CD14-positive monocyte (primary cell): Measurements from ENCODE around the gene GLB1L2. TPM values are rescaled to one million over a fixed set of nuclear protein-coding genes. Genes with fewer than 3 reads are reported as not detected.

ENCODE experiments used
- DNase-seq, 3 donors: peaks; one replicate each; pipeline ENCODE4 v3.0.0-alpha.2; 2011 to 2022
- H2AFZ ChIP-seq: 2 replicates; pipeline ENCODE4 v1.6.0; 2012; ENCODE audit warnings: mild to moderate bottlenecking, low read depth, low read length, inconsistent platforms; ENCODE audit not compliant: insufficient read depth, poor library complexity, severe bottlenecking
- H3K27ac ChIP-seq, 2 donors: 1 replicate in 1 of 2; 2 replicates in 1 of 2; pipeline ENCODE4 v1.5.1; 2012 to 2013; ENCODE audit warnings: low read length in 2 of 2, control low read depth in 1 of 2, inconsistent platforms in 1 of 2, low read depth in 1 of 2, mild to moderate bottlenecking in 1 of 2
- H3K27me3 ChIP-seq, 2 donors: one replicate each; pipeline versions ENCODE4 v1.6.0 to v1.6.1; 2011 to 2013; ENCODE audit warnings: low read length in 2 of 2; ENCODE audit not compliant: control insufficient read depth in 2 of 2, insufficient read depth in 2 of 2
- H3K36me3 ChIP-seq, 2 donors: replicated peaks in 1 of 2; 1 replicate in 1 of 2; 2 replicates in 1 of 2; pipeline versions ENCODE4 v1.5.1 to v1.6.1; 2012 to 2013; ENCODE audit warnings: low read length in 2 of 2, control low read depth in 1 of 2, inconsistent platforms in 1 of 2, mild to moderate bottlenecking in 1 of 2; ENCODE audit not compliant: insufficient read depth in 2 of 2, control insufficient read depth in 1 of 2
- H3K4me1 ChIP-seq, 2 donors: 1 replicate in 1 of 2; 2 replicates in 1 of 2; pipeline versions ENCODE4 v1.5.1 to v1.6.1; 2012 to 2013; ENCODE audit warnings: low read length in 2 of 2, control low read depth in 1 of 2, inconsistent platforms in 1 of 2, mild to moderate bottlenecking in 1 of 2, moderate library complexity in 1 of 2; ENCODE audit not compliant: insufficient read depth in 2 of 2, control insufficient read depth in 1 of 2
- H3K4me2 ChIP-seq: replicated peaks from 2 replicates; pipeline ENCODE3; 2012; ENCODE audit warnings: low read length, moderate library complexity, mild to moderate bottlenecking; ENCODE audit not compliant: poor library complexity, severe bottlenecking; ENCODE audit errors: extremely low read depth
- H3K4me3 ChIP-seq, 3 experiments: fragments of 200-600 bp in 1 of 3; sonication (generic) in 1 of 3; replicated peaks in 1 of 3; 1 replicate in 2 of 3; 2 replicates in 1 of 3; pipeline ENCODE4 v1.5.1; 2011 to 2013; ENCODE audit warnings: low read length in 3 of 3, mild to moderate bottlenecking in 3 of 3, control low read depth in 2 of 3, low read depth in 2 of 3, inconsistent platforms in 1 of 3, moderate library complexity in 1 of 3
- H3K79me2 ChIP-seq: 2 replicates; pipeline ENCODE4 v1.6.0; 2012; ENCODE audit warnings: mild to moderate bottlenecking, control low read depth, inconsistent platforms, low read length, moderate library complexity; ENCODE audit not compliant: insufficient read depth
- H3K9ac ChIP-seq: 2 replicates; pipeline ENCODE4 v1.6.0; 2017; ENCODE audit warnings: low read length, mild to moderate bottlenecking; ENCODE audit not compliant: insufficient read depth, poor library complexity, severe bottlenecking
- H3K9me3 ChIP-seq, 2 donors: replicated peaks in 1 of 2; 1 replicate in 1 of 2; 2 replicates in 1 of 2; pipeline versions ENCODE4 v1.5.1 to v1.6.1; 2012 to 2013; ENCODE audit warnings: low read length in 2 of 2, control low read depth in 1 of 2; ENCODE audit not compliant: control insufficient read depth in 1 of 2, insufficient read depth in 1 of 2
- H4K20me1 ChIP-seq: 2 replicates; pipeline ENCODE4 v1.6.0; 2012; ENCODE audit warnings: mild to moderate bottlenecking, low read length, control low read depth, moderate library complexity; ENCODE audit not compliant: insufficient read depth
- H3K27ac Mint-ChIP-seq, 7 donors: one replicate each; pipeline ENCODE4 v1.8.0; 2020; ENCODE audit warnings: mild to moderate bottlenecking in 7 of 7, mixed read lengths in 7 of 7, moderate library complexity in 6 of 7, inconsistent platforms in 2 of 7
- H3K27me3 Mint-ChIP-seq, 3 donors: one replicate each; pipeline ENCODE4 v1.8.0; 2021 to 2022; ENCODE audit warnings: low read depth in 3 of 3, mild to moderate bottlenecking in 3 of 3, mixed read lengths in 3 of 3, moderate library complexity in 3 of 3, inconsistent platforms in 1 of 3
- H3K36me3 Mint-ChIP-seq, 2 donors: one replicate each; pipeline ENCODE4 v1.8.0; 2020; ENCODE audit warnings: mixed read lengths in 2 of 2, inconsistent platforms in 1 of 2, mild to moderate bottlenecking in 1 of 2
- H3K4me1 Mint-ChIP-seq: one replicate; pipeline ENCODE4 v1.8.0; 2020; ENCODE audit warnings: mild to moderate bottlenecking, mixed read lengths
- H3K4me3 Mint-ChIP-seq, 2 donors: one replicate each; pipeline ENCODE4 v1.8.0; 2020; ENCODE audit warnings: mild to moderate bottlenecking in 2 of 2, mixed read lengths in 2 of 2, moderate library complexity in 1 of 2
- H3K9me3 Mint-ChIP-seq, 7 donors: one replicate each; pipeline ENCODE4 v1.8.0; 2020 to 2022; ENCODE audit warnings: mixed read lengths in 7 of 7, mild to moderate bottlenecking in 6 of 7, moderate library complexity in 6 of 7, inconsistent platforms in 2 of 7
- CTCF ChIP-seq: fragments of 200-600 bp; IDR thresholded peaks from one replicate; pipeline ENCODE4 v1.8.0; 2022; ENCODE audit warnings: antibody characterized with exemption, mild to moderate bottlenecking
- WGBS: methylation state at CpG from one replicate; pipeline ENCODE4 v1.1.5; 2013; ENCODE audit warnings: missing lambda C conversion rate; ENCODE audit not compliant: insufficient coverage; 5-methylcytosine and 5-hydroxymethylcytosine counted together
- intact Hi-C, 2 donors: fragments of 100-400 bp; cut with micrococcal nuclease; formaldehyde crosslinking; loops; one replicate each; pipeline versions ENCODE4 v1.15.0 to v1.15.1; 2023
- polyA plus RNA-seq, 3 donors: library from polyadenylated mRNA; depleted of rRNA in 1 of 3; unstranded in 2 of 3; stranded (reverse) in 1 of 3; fragments of 300-500 nt in 2 of 3; fragments of >200 nt in 1 of 3; fragmentation: Illumina TruSeq in 2 of 3; gene quantifications; 1 replicate in 2 of 3; 2 replicates in 1 of 3; pipeline ENCODE4 v1.2.3, GENCODE V29; 2012 to 2021

GLB1L2 gene
- polyA plus RNA-seq, 3 donors: not detected

DNA sequence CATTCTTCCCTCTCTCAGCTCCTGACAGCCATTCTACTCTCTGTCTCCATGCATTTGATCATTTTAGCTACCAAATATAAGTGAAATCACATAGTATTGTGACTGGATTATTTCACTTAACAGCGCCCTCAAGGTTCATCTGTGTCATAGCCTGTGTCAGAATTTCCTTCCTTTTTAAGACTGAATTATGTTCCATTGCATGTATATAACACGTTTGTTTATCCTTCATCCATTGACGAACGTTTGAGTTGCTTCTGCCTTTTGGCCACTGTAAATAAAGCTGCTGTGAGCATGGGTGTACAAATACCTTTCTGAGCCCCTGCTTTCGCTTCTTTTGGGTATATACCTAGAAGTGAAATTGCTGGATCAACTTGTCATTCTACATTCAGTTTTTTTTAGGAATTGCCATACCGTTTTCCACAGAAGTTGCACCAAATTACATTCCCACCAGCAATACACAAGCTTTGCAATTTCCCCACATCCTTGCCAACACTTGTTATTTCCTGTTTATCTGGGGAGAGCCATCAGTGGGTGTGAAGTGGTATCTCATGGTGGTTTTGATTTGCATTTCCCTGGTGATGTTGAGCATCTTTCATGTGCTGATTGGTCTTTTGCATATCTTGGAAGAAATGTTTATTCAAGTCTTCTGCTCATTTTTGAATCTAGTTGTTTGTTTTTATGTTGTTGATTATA lies 17.5 kb downstream of the GLB1L2 start:
- Mint-ChIP-seq H3K36me3 (no peaks in the 10 kb centered on the region), H3K4me3 (no peak overlapping the region), H3K9me3 (peaks cover 0 to 3% (median 0%) of the 10 kb centered on the region in 7 donors), H3K4me1 (no peaks in the 10 kb centered on the region), H3K27ac (no peak overlapping the region), H3K27me3 (peaks cover 0 to 18% (median 0%) of the 10 kb centered on the region in 3 donors)
- no peak overlapping the region for H2AFZ ChIP-seq
- no peak overlapping the region for H3K4me3 ChIP-seq
- intact Hi-C loops: no loop called here
- H3K9ac ChIP-seq: no peak overlapping the region
- no CpG with 5 or more reads among the region's 6 CpGs for WGBS
- H3K36me3 ChIP-seq: no peaks in the 10 kb centered on the region
- H3K79me2 ChIP-seq: no peaks in the 10 kb centered on the region
- H3K27ac ChIP-seq: no peak overlapping the region
- H3K4me2 ChIP-seq: no peak overlapping the region
- H3K27me3 ChIP-seq: no peaks in the 10 kb centered on the region
- DNase-seq: no peak
- TF ChIP-seq CTCF: no peak
- H4K20me1 ChIP-seq: no peaks in the 10 kb centered on the region
- no peaks in the 10 kb centered on the region for H3K4me1 ChIP-seq
- no peaks in the 10 kb centered on the region for H3K9me3 ChIP-seq

DNA sequence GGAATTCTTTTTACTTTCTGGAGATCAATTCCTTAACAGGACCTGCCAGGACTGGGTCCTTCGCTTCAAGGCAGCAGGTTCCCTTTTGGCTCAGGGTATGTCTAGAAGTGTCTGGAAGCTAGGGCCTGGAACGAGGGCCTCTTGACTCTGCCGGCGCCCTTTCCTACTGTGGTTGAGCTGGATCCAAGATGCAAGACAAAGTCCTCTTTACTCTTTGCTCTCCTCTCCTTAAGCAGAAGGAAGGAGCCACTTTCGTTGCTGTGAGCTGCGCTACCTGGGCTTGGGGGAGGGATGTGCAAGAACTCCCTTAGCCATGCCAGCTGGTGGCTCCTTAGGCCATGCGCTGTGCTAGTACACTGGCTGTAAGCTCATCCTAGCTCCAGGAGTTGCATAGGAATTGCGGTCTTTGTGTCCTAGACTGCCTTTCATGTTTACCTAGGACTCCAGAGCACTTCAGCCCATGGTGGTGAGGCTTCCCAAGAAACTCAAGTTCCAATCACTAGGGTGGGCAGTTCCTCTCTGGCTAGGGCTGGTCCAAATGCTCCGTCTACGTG lies 18.1 kb downstream of the GLB1L2 start:
- intact Hi-C loops: no loop called here
- Mint-ChIP-seq H3K27me3 (peaks cover 1 to 18% (median 2%) of the 10 kb centered on the region in 3 donors), H3K4me3 (no peak overlapping the region), H3K4me1 (no peaks in the 10 kb centered on the region), H3K27ac (no peak overlapping the region), H3K9me3 (peaks cover 0 to 3% (median 0%) of the 10 kb centered on the region in 7 donors), H3K36me3 (no peaks in the 10 kb centered on the region)
- H3K9ac ChIP-seq: no peak overlapping the region
- no peaks in the 10 kb centered on the region for H3K79me2 ChIP-seq
- H3K27ac ChIP-seq: no peak overlapping the region
- H3K4me2 ChIP-seq: no peak overlapping the region
- no peak overlapping the region for H2AFZ ChIP-seq
- H3K9me3 ChIP-seq: no peaks in the 10 kb centered on the region
- no peaks in the 10 kb centered on the region for H3K4me1 ChIP-seq
- no peaks in the 10 kb centered on the region for H4K20me1 ChIP-seq
- no peaks in the 10 kb centered on the region for H3K36me3 ChIP-seq
- H3K27me3 ChIP-seq: no peaks in the 10 kb centered on the region
- WGBS: 94% methylated on average over 4 of the region's 10 CpGs
- no peak overlapping the region for H3K4me3 ChIP-seq
- TF ChIP-seq CTCF: no peak
- DNase-seq: no peak
